K562 (cell line): ENCODE measurements around the gene KAZN. TPM values are rescaled to one million over a fixed set of nuclear protein-coding genes. Genes with fewer than 3 reads are reported as not detected.

Experiments used
- ATAC-seq: fragments of 200-7000 bp; cut with Tn5 transposase; 3 replicates; pipeline ENCODE4 v1.9.1; 2020; ENCODE audit warnings: moderate library complexity
- BruUV-seq: library from RNA; stranded (reverse); fragments of 400-500 nt; replicated peaks from 2 replicates; lab custom pipeline; 2021; lab: Mats Ljungman, UMichigan
- CTCF ChIA-PET: fragments of 300-600 bp; formaldehyde crosslinking; extraction: SDS; loops from one replicate; lab custom pipeline; 2021; ENCODE audit warnings: low intra/inter-chr PET ratio; lab: Yijun Ruan, JAX
- POLR2A ChIA-PET: fragments of 300-600, 350-650 bp; sonication (Branson Sonifier 250); formaldehyde crosslinking; extraction: SDS; loops from one replicate; lab custom pipeline; 2021; ENCODE audit warnings: antibody characterized with exemption, inconsistent platforms; lab: Yijun Ruan, JAX
- DNase-seq, 4 experiments: peaks; one replicate each; pipeline versions ENCODE4 v3.0.0 to v3.0.0-alpha.2; 2011 to 2018; ENCODE audit warnings: low spot score in 3 of 4, mixed read lengths in 3 of 4; ENCODE audit errors: extremely low read depth in 1 of 4
- FAIRE-seq: peaks from 2 replicates; lab custom pipeline; 2011; peaks lifted over from hg19 to GRCh38; lab: Jason Lieb, UNC
- H2AFZ ChIP-seq: 2 replicates; pipeline ENCODE4 v1.6.0; 2011; ENCODE audit warnings: low read depth, low read length, control low read depth, inconsistent platforms
- H3K27ac ChIP-seq: fragments of 200-600 bp; 3 replicates; pipeline ENCODE4 v1.8.0; 2011; ENCODE audit warnings: low read depth, mild to moderate bottlenecking, control low read depth, inconsistent platforms, low read length, moderate library complexity, mixed read lengths; ENCODE audit errors: extremely low read depth
- H3K27me3 ChIP-seq, 2 experiments: fragments of 300-600 bp in 1 of 2; 2 replicates in 1 of 2; 3 replicates in 1 of 2; pipeline versions ENCODE4 v1.6.0 to v1.8.0; 2011; ENCODE audit warnings: inconsistent platforms in 2 of 2, low read length in 2 of 2, mild to moderate bottlenecking in 1 of 2, mixed read lengths in 1 of 2, moderate library complexity in 1 of 2; ENCODE audit not compliant: control insufficient read depth in 2 of 2, insufficient read depth in 2 of 2
- H3K36me3 ChIP-seq: fragments of 300-600 bp; 3 replicates; pipeline ENCODE4 v1.8.0; 2011; ENCODE audit warnings: mild to moderate bottlenecking, low read length, inconsistent platforms; ENCODE audit not compliant: control insufficient read depth, insufficient read depth
- H3K4me1 ChIP-seq, 2 experiments: fragments of 200-600 bp in 1 of 2; replicated peaks in 1 of 2; 2 replicates in 1 of 2; 3 replicates in 1 of 2; pipeline versions ENCODE4 v1.5.1 to v1.8.0; 2011; ENCODE audit warnings: inconsistent platforms in 2 of 2, low read length in 2 of 2, mild to moderate bottlenecking in 1 of 2, mixed read lengths in 1 of 2, moderate library complexity in 1 of 2; ENCODE audit not compliant: control insufficient read depth in 2 of 2, insufficient read depth in 2 of 2
- H3K4me2 ChIP-seq: 2 replicates; pipeline ENCODE4 v1.6.1; 2011; ENCODE audit warnings: low read length, control low read depth, inconsistent platforms, mixed read lengths; ENCODE audit not compliant: insufficient read depth
- H3K4me3 ChIP-seq: fragments of 200-600 bp; sonication (generic), shearing (Covaris generic); 2 replicates; pipeline ENCODE4 v1.5.1; 2016; ENCODE audit warnings: control low read depth, inconsistent platforms
- H3K79me2 ChIP-seq: fragments of 200-600 bp; 3 replicates; pipeline ENCODE4 v1.8.0; 2011; ENCODE audit warnings: low read length, inconsistent platforms; ENCODE audit not compliant: control insufficient read depth, insufficient read depth
- H3K9ac ChIP-seq, 2 experiments: 2 replicates each; pipeline versions ENCODE4 v1.6.0 to v1.6.1; 2011; ENCODE audit warnings: low read depth in 2 of 2, low read length in 2 of 2, control low read depth in 1 of 2, inconsistent platforms in 1 of 2, mild to moderate bottlenecking in 1 of 2, mixed read lengths in 1 of 2; ENCODE audit not compliant: insufficient read depth in 1 of 2
- H3K9me1 ChIP-seq: one replicate; pipeline ENCODE4 v1.6.0; 2011; ENCODE audit warnings: inconsistent platforms, mild to moderate bottlenecking, low read length, moderate library complexity; ENCODE audit not compliant: control insufficient read depth, insufficient read depth
- H3K9me3 ChIP-seq: replicated peaks from 2 replicates; pipeline ENCODE4 v1.5.1; 2011; ENCODE audit warnings: low read depth, low read length, inconsistent platforms; ENCODE audit not compliant: control insufficient read depth, insufficient read depth
- H4K20me1 ChIP-seq: replicated peaks from 2 replicates; pipeline ENCODE4 v1.6.1; 2011; ENCODE audit warnings: low read length, inconsistent platforms, mixed read lengths; ENCODE audit not compliant: control insufficient read depth, insufficient read depth
- BCOR ChIP-seq: fragments of 450-650 bp; IDR thresholded peaks from 2 replicates; pipeline ENCODE4 v1.6.1; 2016
- CXXC5 ChIP-seq: fragments of 250-450 bp; sonication (Bioruptor Pico); IDR thresholded peaks from 2 replicates; pipeline ENCODE4 v1.8.0; 2022; ENCODE audit warnings: inconsistent platforms, mild to moderate bottlenecking, moderate library complexity
- RBM22 ChIP-seq: fragments of 200-400 bp; formaldehyde crosslinking; IDR thresholded peaks from 2 replicates; pipeline ENCODE4 v1.6.1; 2018; ENCODE audit warnings: low read length, low read depth; ENCODE audit not compliant: poor library complexity, severe bottlenecking
- RBM25 ChIP-seq: fragments of 200-400 bp; formaldehyde crosslinking; IDR thresholded peaks from 2 replicates; pipeline ENCODE4 v1.6.1; 2018; ENCODE audit warnings: low read length, low read depth, moderate library complexity; ENCODE audit not compliant: severe bottlenecking
- SAP30 ChIP-seq: fragments of 200-600 bp; sonication (generic); IDR thresholded peaks from 2 replicates; pipeline ENCODE4 v1.6.1; 2012; ENCODE audit warnings: borderline replicate concordance, low read depth, mild to moderate bottlenecking, moderate library complexity, low read length, control low read depth, inconsistent platforms; ENCODE audit not compliant: insufficient read depth, poor library complexity, severe bottlenecking
- SRSF9 ChIP-seq: fragments of 200-400 bp; formaldehyde crosslinking; IDR thresholded peaks from 2 replicates; pipeline ENCODE4 v1.6.1; 2017; ENCODE audit warnings: low read depth, low read length, borderline replicate concordance
- ZFP36 ChIP-seq: fragments of 150-350 bp; IDR thresholded peaks from 2 replicates; pipeline ENCODE4 v1.6.1; 2018; ENCODE audit warnings: low read length, low read depth; ENCODE audit not compliant: partially characterized antibody
- ZNF431 ChIP-seq: sonication (generic); formaldehyde crosslinking; IDR thresholded peaks from 2 replicates; pipeline ENCODE4 v1.8.0; 2022; ENCODE audit warnings: mild to moderate bottlenecking, missing genetic modification reagents
- WGBS: fragments of 100-300 bp; shearing (Covaris generic); methylation state at CpG from one replicate; pipeline ENCODE4 v1.1.6; 2016; ENCODE audit warnings: low coverage, mixed read lengths; ENCODE audit not compliant: insufficient coverage; ENCODE audit errors: missing lambda C conversion rate; 5-methylcytosine and 5-hydroxymethylcytosine counted together
- in situ Hi-C: fragments of 300-500 bp; cut with MboI; formaldehyde crosslinking; loops from 4 replicates; pipeline ENCODE4 v1.15.0; 2018; ENCODE audit warnings: inconsistent platforms, mixed read lengths
- intact Hi-C: fragments of 100-400 bp; cut with micrococcal nuclease; formaldehyde crosslinking; loops from 2 replicates; pipeline ENCODE4 v1.14.2; 2022
- polyA plus RNA-seq, 8 experiments: library from polyadenylated mRNA; depleted of rRNA in 4 of 8; stranded (reverse) in 5 of 8; unstranded in 3 of 8; fragments of >200 nt; fragmentation: Nextera tagmentation in 2 of 8; fragmentation: Illumina TruSeq in 1 of 8; extraction: Ambion mirVana in 2 of 8; extraction: Trizol in 1 of 8; gene quantifications; 2 replicates each; pipeline versions ENCODE4 v1.2.1 to v1.2.3, GENCODE V29; 2011 to 2014; ENCODE audit warnings: inconsistent platforms in 1 of 8, missing spikeins in 1 of 8
- total RNA-seq, 7 experiments: library from RNA; depleted of rRNA in 6 of 7; stranded (reverse); fragments of >200 nt in 6 of 7; fragmentation: Illumina TruSeq in 2 of 7; extraction: Trizol in 2 of 7; gene quantifications; 2 replicates each; pipeline versions ENCODE4 v1.2.1 to v1.2.3, GENCODE V29; 2011 to 2021; ENCODE audit warnings: low replicate concordance in 1 of 7

The KAZN gene
- total and polyA plus RNA-seq, 9 of the 15 experiments (the other 6 are each of a cell fraction or from before 2014, with no cell fraction given): 2.1 to 21.6 (median 5.4) TPM

DNA sequence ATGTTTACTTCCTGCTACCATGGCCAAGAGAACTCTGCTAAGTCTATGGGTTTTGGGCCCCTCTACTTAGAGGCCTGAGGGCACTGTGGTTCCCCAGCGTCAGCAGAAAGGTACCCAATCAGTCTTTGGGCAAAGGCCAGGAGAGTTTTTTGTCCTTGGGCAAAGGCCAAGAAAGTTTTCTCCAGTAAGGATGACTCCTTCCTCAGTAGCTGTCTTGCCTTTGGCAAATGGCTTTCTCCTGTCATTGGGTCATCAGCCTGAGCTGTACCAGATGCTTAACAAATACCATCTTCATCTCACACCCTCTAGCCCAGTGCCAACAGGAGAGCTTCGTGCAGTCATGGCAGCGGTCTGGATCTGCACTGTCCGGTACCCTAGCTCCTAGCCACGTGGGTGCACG, 355.7 kb downstream of the KAZN start:
- in situ Hi-C loops (no loop called here), intact Hi-C loops (no loop called here)
- H4K20me1 ChIP-seq: no peaks in the 10 kb centered on the region
- CTCF ChIA-PET: no interaction called here
- H2AFZ ChIP-seq: no peak overlapping the region
- no peak overlapping the region for H3K27ac ChIP-seq
- no peaks in the 10 kb centered on the region; the same call in 1 of the 2 replicates for H3K9me3 ChIP-seq
- BruUV-seq: no TSS peak
- H3K27me3 ChIP-seq: no peaks in the 10 kb centered on the region
- no peak overlapping the region for H3K9ac ChIP-seq
- no peak overlapping the region for H3K4me3 ChIP-seq
- no peaks in the 10 kb centered on the region; the same call in 2 of the 3 replicates for H3K79me2 ChIP-seq
- ATAC-seq: no peak
- peaks cover 0 to 22% of the 10 kb centered on the region in 2 experiments; a peak in 2 of 5 replicates for H3K4me1 ChIP-seq
- TF ChIP-seq RBM22: no peak
- TF ChIP-seq ZNF431 (CRISPR knock-in tag): no peak
- TF ChIP-seq SAP30: no peak
- WGBS: 81% methylated on average over 6 of the region's 6 CpGs
- H3K4me2 ChIP-seq: no peak overlapping the region
- H3K9me1 ChIP-seq: no peaks in the 10 kb centered on the region
- no peak for DNase-seq
- no peaks in the 10 kb centered on the region for H3K36me3 ChIP-seq
- no peak for FAIRE-seq
- POLR2A ChIA-PET: no interaction called here

DNA sequence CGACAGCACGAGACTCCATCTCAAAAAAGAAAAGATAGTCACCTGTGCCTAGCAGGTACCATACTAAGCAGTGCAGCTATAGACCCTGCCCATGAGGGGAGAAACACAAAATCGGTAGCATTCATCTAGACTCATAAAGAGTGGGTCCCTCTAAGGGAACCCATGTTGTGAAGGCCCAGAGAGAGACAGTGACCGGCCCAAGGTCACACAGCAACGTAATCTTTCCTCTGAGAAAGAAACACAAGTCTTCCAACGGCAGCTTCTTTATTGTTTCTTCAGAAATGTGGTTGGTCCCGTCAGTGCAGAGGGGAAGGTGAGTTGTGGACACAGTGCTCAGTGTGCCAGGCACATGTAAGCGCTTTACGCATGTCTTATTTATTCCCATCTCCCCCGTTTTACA, 356.4 kb downstream of the KAZN start:
- intact Hi-C loops: no loop called here
- Histone ChIP-seq H3K79me2 (no peaks in the 10 kb centered on the region; the same call in 2 of the 3 replicates), H3K27ac (no peak overlapping the region), H3K9me3 (no peaks in the 10 kb centered on the region; the same call in 1 of the 2 replicates)
- ATAC-seq: no peak
- TF ChIP-seq ZFP36: peak; percentile 68
- no peak for TF ChIP-seq SRSF9
- 0 out of 2 replicates have a peak, but pooled peaks have one; percentile 26 for TF ChIP-seq BCOR
- no peak for TF ChIP-seq CXXC5 (CRISPR knock-in tag)
- peak; percentile 50 for TF ChIP-seq RBM25
- TF ChIP-seq, all 486 proteins: peak for 3
- H3K4me3 ChIP-seq: no peak overlapping the region
- H3K36me3 ChIP-seq: no peaks in the 10 kb centered on the region
- H3K9ac ChIP-seq: no peak overlapping the region
- no peak overlapping the region for H3K4me2 ChIP-seq
- POLR2A ChIA-PET: no interaction called here
- FAIRE-seq (no peak), DNase-seq (no peak)
- CTCF ChIA-PET: no interaction called here
- no TSS peak for BruUV-seq
- H3K4me1 ChIP-seq: peaks cover 0 to 22% of the 10 kb centered on the region in 2 experiments; a peak in 2 of 5 replicates
- no peaks in the 10 kb centered on the region for H4K20me1 ChIP-seq
- no peak overlapping the region for H2AFZ ChIP-seq
- WGBS: 80% methylated on average over 10 of the region's 10 CpGs
- no peaks in the 10 kb centered on the region for H3K27me3 ChIP-seq
- no peaks in the 10 kb centered on the region for H3K9me1 ChIP-seq
- in situ Hi-C loops: no loop called here
